ENCODE measurements around the gene KMT2E.

The KMT2E gene

DNA sequence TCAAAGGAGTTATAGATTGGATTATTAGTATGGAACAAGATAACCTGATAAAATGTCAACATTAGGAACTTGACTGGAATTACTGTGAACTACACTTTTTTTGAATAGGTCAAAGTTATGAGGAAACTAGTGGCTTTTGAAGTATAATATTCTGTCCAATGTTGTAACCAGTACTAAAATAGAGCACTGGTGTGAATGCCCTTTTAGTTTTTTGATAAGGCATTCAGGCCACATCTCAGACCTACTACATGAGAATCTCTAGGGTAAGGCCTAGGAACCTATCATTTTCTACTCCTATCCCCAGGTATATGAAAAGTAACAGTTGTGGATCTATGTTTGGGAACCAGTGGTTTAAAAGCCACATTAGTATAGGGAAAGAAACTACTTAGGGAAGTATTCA lies 16.4 kb downstream of the KMT2E start:
- no peak overlapping the region for H3K4me2 ChIP-seq (ENCODE audit: insufficient read depth, low read length)
- DNase-seq (no peak), ATAC-seq (ENCODE audit: insufficient read depth, low read depth) (no peak)
- no peak overlapping the region for H3K27ac ChIP-seq (ENCODE audit: low read length)
- no peak overlapping the region for H2AFZ ChIP-seq (ENCODE audit: low read depth, low read length)
- H3K79me2 ChIP-seq (ENCODE audit: insufficient read depth, low read length) = peaks cover 99% of the 10 kb centered on the region
- H4K20me1 ChIP-seq (ENCODE audit: insufficient read depth, low read length) = peaks cover 86% of the 10 kb centered on the region
- H3K4me1 ChIP-seq (ENCODE audit: insufficient read depth, low read length) = peaks cover 14% of the 10 kb centered on the region
- no peak overlapping the region for H3K9ac ChIP-seq (ENCODE audit: low read depth, low read length)
- H3K4me3 ChIP-seq (ENCODE audit: low read depth in 1 of 2, low read length in 2 of 2) = no peak overlapping the region
- peaks cover 13% of the 10 kb centered on the region for H3K36me3 ChIP-seq (ENCODE audit: insufficient read depth, low read length)
- H3K9me3 ChIP-seq (ENCODE audit: insufficient read depth, low read length, severe bottlenecking) = no peaks in the 10 kb centered on the region
- H3K27me3 ChIP-seq (ENCODE audit: insufficient read depth, low read length, poor library complexity) = no peaks in the 10 kb centered on the region
- TF ChIP-seq, protein P1, sequence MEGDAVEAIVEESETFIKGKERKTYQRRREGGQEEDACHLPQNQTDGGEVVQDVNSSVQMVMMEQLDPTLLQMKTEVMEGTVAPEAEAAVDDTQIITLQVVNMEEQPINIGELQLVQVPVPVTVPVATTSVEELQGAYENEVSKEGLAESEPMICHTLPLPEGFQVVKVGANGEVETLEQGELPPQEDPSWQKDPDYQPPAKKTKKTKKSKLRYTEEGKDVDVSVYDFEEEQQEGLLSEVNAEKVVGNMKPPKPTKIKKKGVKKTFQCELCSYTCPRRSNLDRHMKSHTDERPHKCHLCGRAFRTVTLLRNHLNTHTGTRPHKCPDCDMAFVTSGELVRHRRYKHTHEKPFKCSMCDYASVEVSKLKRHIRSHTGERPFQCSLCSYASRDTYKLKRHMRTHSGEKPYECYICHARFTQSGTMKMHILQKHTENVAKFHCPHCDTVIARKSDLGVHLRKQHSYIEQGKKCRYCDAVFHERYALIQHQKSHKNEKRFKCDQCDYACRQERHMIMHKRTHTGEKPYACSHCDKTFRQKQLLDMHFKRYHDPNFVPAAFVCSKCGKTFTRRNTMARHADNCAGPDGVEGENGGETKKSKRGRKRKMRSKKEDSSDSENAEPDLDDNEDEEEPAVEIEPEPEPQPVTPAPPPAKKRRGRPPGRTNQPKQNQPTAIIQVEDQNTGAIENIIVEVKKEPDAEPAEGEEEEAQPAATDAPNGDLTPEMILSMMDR (IDR thresholded peaks at IDR 0.05; ENCODE audit: borderline replicate concordance, extremely low read depth, low read length, poor library complexity, severe bottlenecking) = no peak
- no peak for TF ChIP-seq EZH2 (IDR thresholded peaks at IDR 0.05; ENCODE audit: borderline replicate concordance, low read depth, low read length, severe bottlenecking)

DNA sequence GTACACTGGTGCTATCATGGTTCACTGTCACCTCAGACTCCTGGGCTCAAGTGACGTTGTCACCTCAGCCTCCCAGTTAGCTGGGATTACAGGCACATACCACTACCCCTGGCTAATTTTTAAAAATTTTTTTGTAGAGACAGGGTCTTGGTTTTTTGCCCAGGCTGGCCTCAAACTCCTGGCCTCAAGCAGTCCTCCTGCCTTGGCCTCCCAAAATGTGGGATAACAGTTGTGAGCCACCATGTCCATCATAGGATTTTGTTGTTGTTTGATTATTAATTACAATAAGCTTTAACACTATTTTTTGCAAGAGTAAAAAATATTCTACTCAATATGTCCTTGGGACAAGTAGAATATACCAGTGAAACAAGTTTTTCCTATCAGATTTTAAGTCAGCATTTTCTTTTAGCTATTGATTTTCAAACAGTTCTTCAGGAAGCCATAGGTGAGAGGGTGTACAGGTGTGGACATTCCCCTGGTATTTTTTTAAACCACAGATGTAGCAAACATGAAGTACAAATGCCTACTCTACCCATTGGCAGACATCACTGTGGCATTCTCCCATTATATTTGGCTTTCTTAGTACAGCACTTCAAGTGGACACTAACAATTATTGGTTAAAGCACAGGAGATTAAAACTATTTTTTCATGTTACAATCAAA lies 18.7 kb downstream of the KMT2E start:
- Histone ChIP-seq H3K9me3 (ENCODE audit: insufficient read depth, low read length, severe bottlenecking) (no peaks in the 10 kb centered on the region), H3K27ac (ENCODE audit: low read length) (no peak overlapping the region), H3K4me3 (ENCODE audit: low read depth in 1 of 2, low read length in 2 of 2) (no peak overlapping the region), H4K20me1 (ENCODE audit: insufficient read depth, low read length) (peaks cover 80% of the 10 kb centered on the region), H3K36me3 (ENCODE audit: insufficient read depth, low read length) (peaks cover 17% of the 10 kb centered on the region), H3K27me3 (ENCODE audit: insufficient read depth, low read length, poor library complexity) (no peaks in the 10 kb centered on the region), H3K9ac (ENCODE audit: low read depth, low read length) (no peak overlapping the region), H3K4me2 (ENCODE audit: insufficient read depth, low read length) (no peak overlapping the region), H3K79me2 (ENCODE audit: insufficient read depth, low read length) (peaks cover 99% of the 10 kb centered on the region), H2AFZ (ENCODE audit: low read depth, low read length) (no peak overlapping the region), H3K4me1 (ENCODE audit: insufficient read depth, low read length) (peaks cover 8% of the 10 kb centered on the region)
- no peak for TF ChIP-seq EZH2 (IDR thresholded peaks at IDR 0.05; ENCODE audit: borderline replicate concordance, low read depth, low read length, severe bottlenecking)
- TF ChIP-seq, protein P1 (IDR thresholded peaks at IDR 0.05; ENCODE audit: borderline replicate concordance, extremely low read depth, low read length, poor library complexity, severe bottlenecking) = no peak
- ATAC-seq (ENCODE audit: insufficient read depth, low read depth) (no peak), DNase-seq (no peak)

DNA sequence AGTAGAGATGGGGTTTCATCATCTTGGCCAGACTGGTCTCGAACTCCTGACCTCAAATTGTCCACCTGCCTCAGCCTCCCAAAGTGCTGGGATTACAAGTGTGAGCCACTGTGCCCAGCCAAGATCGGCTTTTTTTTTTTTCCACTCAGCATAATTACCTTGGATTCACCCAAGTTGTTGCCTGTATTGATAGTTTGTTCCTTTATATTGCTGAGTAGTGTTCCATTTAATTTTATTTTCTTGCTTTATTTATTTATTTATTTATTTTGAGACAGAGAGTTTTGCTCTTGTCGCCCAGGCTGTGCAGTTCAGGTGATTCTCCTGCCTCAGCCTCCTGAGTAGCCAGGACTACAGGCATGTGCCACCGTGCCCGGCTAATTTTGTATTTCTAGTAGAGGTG lies 21.3 kb downstream of the KMT2E start:
- no peaks in the 10 kb centered on the region for H3K27me3 ChIP-seq (ENCODE audit: insufficient read depth, low read length, poor library complexity)
- H3K36me3 ChIP-seq (ENCODE audit: insufficient read depth, low read length) = peaks cover 28% of the 10 kb centered on the region
- no peak for ATAC-seq (ENCODE audit: insufficient read depth, low read depth)

More for the DNA sequence above, 21.3 kb downstream of the KMT2E start:
- no peak for DNase-seq
- H3K4me2 ChIP-seq (ENCODE audit: insufficient read depth, low read length) = no peak overlapping the region
- H2AFZ ChIP-seq (ENCODE audit: low read depth, low read length) = no peak overlapping the region
- peaks cover 66% of the 10 kb centered on the region for H4K20me1 ChIP-seq (ENCODE audit: insufficient read depth, low read length)
- H3K79me2 ChIP-seq (ENCODE audit: insufficient read depth, low read length) = peaks cover 99% of the 10 kb centered on the region
- H3K9me3 ChIP-seq (ENCODE audit: insufficient read depth, low read length, severe bottlenecking) = no peaks in the 10 kb centered on the region
- H3K4me3 ChIP-seq (ENCODE audit: low read depth in 1 of 2, low read length in 2 of 2) = no peak overlapping the region
- H3K9ac ChIP-seq (ENCODE audit: low read depth, low read length) = no peak overlapping the region
- H3K4me1 ChIP-seq (ENCODE audit: insufficient read depth, low read length) = peaks cover 8% of the 10 kb centered on the region; the same call in 1 of the 2 replicates
- no peak for TF ChIP-seq EZH2 (IDR thresholded peaks at IDR 0.05; ENCODE audit: borderline replicate concordance, low read depth, low read length, severe bottlenecking)
- TF ChIP-seq, protein P1 (IDR thresholded peaks at IDR 0.05; ENCODE audit: borderline replicate concordance, extremely low read depth, low read length, poor library complexity, severe bottlenecking) = no peak
- H3K27ac ChIP-seq (ENCODE audit: low read length) = no peak overlapping the region
